IMR-90 (cell line): ENCODE data around the gene CENPK. TPM values are rescaled to one million over a fixed set of nuclear protein-coding genes. Genes with fewer than 3 reads are reported as not detected.

Experiments used
- ATAC-seq: fragments of 200-7000 bp; cut with Tn5 transposase; 2 replicates; pipeline ENCODE4 v1.9.1; 2020; ENCODE audit warnings: low read depth, mild to moderate bottlenecking, moderate library complexity
- BruUV-seq: library from RNA; stranded (reverse); fragments of 400-500 nt; replicated peaks from 2 replicates; lab custom pipeline; 2021; lab: Mats Ljungman, UMichigan
- CTCF ChIA-PET: fragments of 300-600 bp; formaldehyde crosslinking; extraction: SDS; loops from one replicate; lab custom pipeline; 2021; ENCODE audit warnings: antibody characterized with exemption; lab: Yijun Ruan, JAX
- POLR2A ChIA-PET: fragments of 300-600 bp; sonication (Branson Sonifier 250); formaldehyde crosslinking; loops from one replicate; lab custom pipeline; 2022; ENCODE audit warnings: antibody characterized with exemption; ENCODE audit not compliant: unreplicated experiment; lab: Charles Lee
- DNase-seq: peaks from one replicate; pipeline ENCODE4 v3.0.0; 2013
- H2AFZ ChIP-seq: replicated peaks from 2 replicates; pipeline ENCODE3; 2013; ENCODE audit warnings: low read length, mild to moderate bottlenecking; ENCODE audit not compliant: poor library complexity
- H2AK5ac ChIP-seq: 2 replicates; pipeline ENCODE4 v1.6.1; 2013; ENCODE audit warnings: low read depth, low read length, inconsistent platforms
- H2AK9ac ChIP-seq: replicated peaks from 2 replicates; pipeline ENCODE3; 2013; ENCODE audit warnings: mild to moderate bottlenecking, low read depth, low read length, moderate library complexity; ENCODE audit not compliant: poor library complexity
- H2BK120ac ChIP-seq: 2 replicates; pipeline ENCODE4 v1.6.1; 2013; ENCODE audit warnings: low read depth, low read length, inconsistent platforms
- H2BK15ac ChIP-seq: 3 replicates; pipeline ENCODE4 v1.6.1; 2013; ENCODE audit warnings: low read depth, low read length, inconsistent platforms
- H2BK20ac ChIP-seq: 2 replicates; pipeline ENCODE4 v1.6.1; 2013; ENCODE audit warnings: low read depth, mild to moderate bottlenecking, inconsistent platforms, low read length, moderate library complexity
- H2BK5ac ChIP-seq: 2 replicates; pipeline ENCODE4 v1.6.1; 2013; ENCODE audit warnings: mild to moderate bottlenecking, low read depth, low read length, inconsistent platforms; ENCODE audit not compliant: poor library complexity, severe bottlenecking
- H3K14ac ChIP-seq: replicated peaks from 2 replicates; pipeline ENCODE4 v1.6.1; 2013; ENCODE audit warnings: low read depth, low read length, inconsistent platforms
- H3K18ac ChIP-seq: 2 replicates; pipeline ENCODE4 v1.6.1; 2013; ENCODE audit warnings: low read depth, low read length, control low read depth
- H3K23ac ChIP-seq: 2 replicates; pipeline ENCODE4 v1.6.1; 2013; ENCODE audit warnings: low read depth, low read length, inconsistent platforms
- H3K27ac ChIP-seq: 2 replicates; pipeline ENCODE4 v1.5.1; 2013; ENCODE audit warnings: mild to moderate bottlenecking, control low read depth, low read length; ENCODE audit not compliant: insufficient read depth
- H3K27me3 ChIP-seq: 2 replicates; pipeline ENCODE4 v1.6.1; 2013; ENCODE audit warnings: low read length; ENCODE audit not compliant: control insufficient read depth, insufficient read depth
- H3K36me3 ChIP-seq: 2 replicates; pipeline ENCODE4 v1.6.1; 2013; ENCODE audit warnings: low read length, mixed read lengths; ENCODE audit not compliant: control insufficient read depth, insufficient read depth
- H3K4ac ChIP-seq: 2 replicates; pipeline ENCODE4 v1.6.1; 2013; ENCODE audit warnings: low read depth, low read length, inconsistent platforms
- H3K4me1 ChIP-seq: 2 replicates; pipeline ENCODE4 v1.6.1; 2013; ENCODE audit warnings: low read length, mixed read lengths; ENCODE audit not compliant: control insufficient read depth, insufficient read depth
- H3K4me2 ChIP-seq: 2 replicates; pipeline ENCODE4 v1.6.1; 2013; ENCODE audit warnings: low read depth, mild to moderate bottlenecking, control low read depth, low read length, moderate library complexity
- H3K4me3 ChIP-seq: 2 replicates; pipeline ENCODE4 v1.5.1; 2013; ENCODE audit warnings: low read depth, mild to moderate bottlenecking, control low read depth, low read length, moderate library complexity; ENCODE audit not compliant: insufficient read depth
- H3K56ac ChIP-seq: 2 replicates; pipeline ENCODE4 v1.6.1; 2013; ENCODE audit warnings: low read length, inconsistent platforms; ENCODE audit not compliant: insufficient read depth; ENCODE audit errors: extremely low read depth
- H3K79me1 ChIP-seq, 2 experiments: 2 replicates each; pipeline ENCODE4 v1.6.1; 2013; ENCODE audit warnings: low read length in 2 of 2, inconsistent platforms in 1 of 2, low read depth in 1 of 2
- H3K9ac ChIP-seq: 2 replicates; pipeline ENCODE4 v1.6.1; 2013; ENCODE audit warnings: low read depth, low read length, control low read depth
- H3K9me1 ChIP-seq: 2 replicates; pipeline ENCODE4 v1.6.1; 2013; ENCODE audit warnings: low read length, inconsistent platforms; ENCODE audit not compliant: insufficient read depth
- H3K9me3 ChIP-seq: 2 replicates; pipeline ENCODE4 v1.6.1; 2013; ENCODE audit warnings: low read length; ENCODE audit not compliant: control insufficient read depth, insufficient read depth
- H4K20me1 ChIP-seq: 2 replicates; pipeline ENCODE4 v1.6.1; 2013; ENCODE audit warnings: low read length, inconsistent platforms; ENCODE audit not compliant: insufficient read depth
- H4K5ac ChIP-seq: 2 replicates; pipeline ENCODE4 v1.6.1; 2013; ENCODE audit warnings: mild to moderate bottlenecking, low read depth, low read length, control low read depth
- H4K8ac ChIP-seq, 2 experiments: 2 replicates each; pipeline ENCODE4 v1.6.1; 2013; ENCODE audit warnings: low read depth in 2 of 2, low read length in 2 of 2, control low read depth in 1 of 2, inconsistent platforms in 1 of 2
- H4K91ac ChIP-seq: 2 replicates; pipeline ENCODE4 v1.6.1; 2013; ENCODE audit warnings: low read depth, low read length, inconsistent platforms; ENCODE audit not compliant: insufficient read depth
- BHLHE40 ChIP-seq: fragments of 150-350 bp; IDR thresholded peaks from 2 replicates; pipeline ENCODE4 v1.6.1; 2016; ENCODE audit warnings: mild to moderate bottlenecking, low read depth, low read length
- CEBPB ChIP-seq: IDR thresholded peaks from 2 replicates; pipeline ENCODE4 v1.6.1; 2012; ENCODE audit warnings: low read depth, low read length, improper control_type of control experiment
- CHD1 ChIP-seq: IDR thresholded peaks from 2 replicates; pipeline ENCODE4 v1.6.1; 2012; ENCODE audit warnings: low read depth, low read length, improper control_type of control experiment
- FOS ChIP-seq: fragments of 150-350 bp; IDR thresholded peaks from 2 replicates; pipeline ENCODE4 v1.6.1; 2016; ENCODE audit warnings: low read depth, low read length
- MAFK ChIP-seq: IDR thresholded peaks from 2 replicates; pipeline ENCODE4 v1.6.1; 2012; ENCODE audit warnings: low read depth, low read length, improper control_type of control experiment
- MAZ ChIP-seq: IDR thresholded peaks from 2 replicates; pipeline ENCODE4 v1.6.1; 2012; ENCODE audit warnings: low read depth, mild to moderate bottlenecking, low read length, improper control_type of control experiment, moderate library complexity, borderline replicate concordance
- NFE2L2 ChIP-seq: fragments of 150-350 bp; IDR thresholded peaks from 2 replicates; pipeline ENCODE4 v1.6.1; 2016; ENCODE audit warnings: low read depth, mild to moderate bottlenecking, low read length
- POLR2A ChIP-seq: IDR thresholded peaks from 2 replicates; pipeline ENCODE4 v1.6.1; 2012; ENCODE audit warnings: mild to moderate bottlenecking, low read depth, low read length
- RAD21 ChIP-seq: IDR thresholded peaks from 2 replicates; pipeline ENCODE4 v1.6.1; 2012; ENCODE audit warnings: low read length, improper control_type of control experiment
- RCOR1 ChIP-seq: IDR thresholded peaks from 2 replicates; pipeline ENCODE4 v1.6.1; 2012; ENCODE audit warnings: mild to moderate bottlenecking, low read length, improper control_type of control experiment; ENCODE audit not compliant: insufficient replicate concordance
- SMC3 ChIP-seq: fragments of 150-350 bp; IDR thresholded peaks from 2 replicates; pipeline ENCODE4 v1.6.1; 2016; ENCODE audit warnings: low read depth, mild to moderate bottlenecking, antibody characterized with exemption, low read length, moderate library complexity
- USF2 ChIP-seq: fragments of 150-350 bp; IDR thresholded peaks from 2 replicates; pipeline ENCODE4 v1.6.1; 2017; ENCODE audit warnings: mild to moderate bottlenecking, antibody characterized with exemption, low read length, low read depth
- WGBS, 2 experiments: methylation state at CpG; one replicate each; pipeline versions ENCODE4 v1.1.5 to v1.1.7; 2013; ENCODE audit warnings: missing lambda C conversion rate in 2 of 2; ENCODE audit not compliant: insufficient read length in 1 of 2; ENCODE audit errors: extremely low coverage in 2 of 2; 5-methylcytosine and 5-hydroxymethylcytosine counted together
- dilution Hi-C: fragments of 300-500 bp; cut with HindIII; formaldehyde crosslinking; loops from one replicate; pipeline ENCODE4 v1.14.3; 2018; ENCODE audit warnings: low sequenced_read_pairs; ENCODE audit not compliant: unreplicated experiment
- in situ Hi-C: fragments of 300-500 bp; cut with MboI; formaldehyde crosslinking; loops from 3 replicates; pipeline ENCODE4 v1.14.3; 2019; ENCODE audit warnings: low sequenced_read_pairs, inconsistent platforms, mixed read lengths
- intact Hi-C: fragments of 100-400 bp; cut with micrococcal nuclease; formaldehyde crosslinking; loops from 2 replicates; pipeline ENCODE4 v1.10.0; 2022
- polyA plus RNA-seq, 3 experiments: library from polyadenylated mRNA; depleted of rRNA; stranded (reverse); fragments of >200 nt; gene quantifications; 2 replicates each; pipeline ENCODE4 v1.2.3, GENCODE V29; 2012; ENCODE audit warnings: low replicate concordance in 1 of 3
- total RNA-seq: library from RNA; depleted of rRNA; stranded (reverse); fragments of >200 nt; gene quantifications from 2 replicates; pipeline ENCODE4 v1.2.3, GENCODE V29; 2012

The CENPK gene
- total and polyA plus RNA-seq, 2 of the 4 experiments (the other 2 are of a cell fraction): 5.6 to 9.4 TPM

- Histone ChIP-seq H3K9me3 (no peaks in the 10 kb centered on the region), H3K36me3 (no peaks in the 10 kb centered on the region; the same call in 1 of the 2 replicates), H4K20me1 (no peaks in the 10 kb centered on the region), H3K4ac (no peak overlapping the region), H3K79me1 (peaks cover 12 to 22% of the 10 kb centered on the region in 2 experiments), H4K91ac (no peak overlapping the region), H2BK20ac (no peak overlapping the region), H2BK15ac (no peak overlapping the region), H3K23ac (no peak overlapping the region), H3K4me2 (no peak overlapping the region), H3K18ac (no peak overlapping the region), H2AFZ (no peak overlapping the region), H3K4me3 (no peak overlapping the region), H3K14ac (no peak overlapping the region), H2BK5ac (no peak overlapping the region), H3K27me3 (no peaks in the 10 kb centered on the region), H2AK5ac (no peak overlapping the region), H2AK9ac (no peak overlapping the region), H3K4me1 (no peaks in the 10 kb centered on the region), H3K9me1 (no peaks in the 10 kb centered on the region), H3K27ac (no peak overlapping the region), H4K8ac (no peak overlapping the region), H4K5ac (no peak overlapping the region), H2BK120ac (no peak overlapping the region), H3K9ac (no peak overlapping the region), H3K56ac (no peak overlapping the region)
- in situ Hi-C loops: no loop called here
- no peak for TF ChIP-seq SMC3
- TF ChIP-seq BHLHE40: no peak
- no peak for TF ChIP-seq RAD21
- no peak for TF ChIP-seq RCOR1
- no peak for TF ChIP-seq USF2
- no peak for TF ChIP-seq CEBPB
- no peak for TF ChIP-seq NFE2L2
- no peak for TF ChIP-seq FOS
- TF ChIP-seq MAZ: no peak
- no peak for TF ChIP-seq POLR2A
- no peak for TF ChIP-seq MAFK
- TF ChIP-seq CHD1: no peak
- no peak for ATAC-seq
- CTCF ChIA-PET: interaction anchor here (0.8 kb wide), 1 partner anchor 10 kb away, joined by 6 read pairs; no protein-coding TSS in a partner anchor
- WGBS, 2 experiments: no CpG with 5 or more reads among the region's 2 CpGs
- no peak for DNase-seq
- POLR2A ChIA-PET: no interaction called here
- intact Hi-C loops: no loop called here
- dilution Hi-C loops: no loop called here
- BruUV-seq: no TSS peak
Measured at GRCh38 chr5:65556181-65556580, 6.8 kb downstream of the CENPK start.
